PC-3 (cell line): Measurements from ENCODE around the gene ANKRD22. TPM values are rescaled to one million over a fixed set of nuclear protein-coding genes. Genes with fewer than 3 reads are reported as not detected.

Experiments
- ATAC-seq: fragments of 200-7000 bp; cut with Tn5 transposase; 2 replicates; pipeline ENCODE4 v1.9.1; 2020; ENCODE audit warnings: mild to moderate bottlenecking, moderate library complexity
- BruUV-seq: library from RNA; stranded (reverse); fragments of 400-500 nt; replicated peaks from 2 replicates; lab custom pipeline; 2021; lab: Mats Ljungman, UMichigan
- CTCF ChIA-PET: fragments of 300-600 bp; sonication (Branson Sonifier 250); formaldehyde crosslinking; loops from one replicate; lab custom pipeline; 2022; ENCODE audit warnings: antibody characterized with exemption; lab: Charles Lee
- POLR2A ChIA-PET: fragments of 300-600 bp; sonication (Branson Sonifier 250); formaldehyde crosslinking; loops from one replicate; lab custom pipeline; 2022; ENCODE audit warnings: antibody characterized with exemption; ENCODE audit not compliant: unreplicated experiment; lab: Charles Lee
- DNase-seq: peaks from one replicate; pipeline ENCODE4 v3.0.0-alpha.2; 2015
- H2AFZ ChIP-seq: fragments of 300-600 bp; sonication (generic); 2 replicates; pipeline ENCODE4 v1.6.0; 2016; ENCODE audit warnings: antibody characterized with exemption, low read length
- H3F3A ChIP-seq: fragments of 300-600 bp; sonication (generic); one replicate; pipeline ENCODE4 v1.6.0; 2017; ENCODE audit warnings: antibody characterized with exemption, low read length, control low read depth, mild to moderate bottlenecking; ENCODE audit not compliant: unreplicated experiment
- H3K27ac ChIP-seq: fragments of 300-600 bp; sonication (generic); 2 replicates; pipeline ENCODE4 v1.5.1; 2016; ENCODE audit warnings: mild to moderate bottlenecking, low read length
- H3K27me3 ChIP-seq: fragments of 300-600 bp; sonication (generic); 2 replicates; pipeline ENCODE4 v1.6.1; 2016; ENCODE audit warnings: low read length, mixed read lengths
- H3K36me3 ChIP-seq: fragments of 300-600 bp; sonication (generic); 2 replicates; pipeline ENCODE4 v1.6.1; 2016; ENCODE audit warnings: low read depth, mixed run types, low read length, mixed read lengths
- H3K4me1 ChIP-seq: fragments of 300-600 bp; sonication (generic); 2 replicates; pipeline ENCODE4 v1.5.1; 2016; ENCODE audit warnings: low read length; ENCODE audit not compliant: insufficient read depth
- H3K4me2 ChIP-seq: fragments of 300-600 bp; sonication (generic); 2 replicates; pipeline ENCODE4 v1.6.0; 2016; ENCODE audit warnings: low read length
- H3K4me3 ChIP-seq: fragments of 300-600 bp; sonication (generic); 2 replicates; pipeline ENCODE4 v1.5.1; 2016; ENCODE audit warnings: mild to moderate bottlenecking, low read length, mixed read lengths
- H3K79me2 ChIP-seq: fragments of 300-600 bp; sonication (generic); 2 replicates; pipeline ENCODE4 v1.6.1; 2017; ENCODE audit warnings: low read length, mixed read lengths
- H3K9ac ChIP-seq: fragments of 300-600 bp; sonication (generic); 2 replicates; pipeline ENCODE4 v1.6.0; 2016; ENCODE audit warnings: mild to moderate bottlenecking, low read length
- H3K9me2 ChIP-seq: fragments of 300-600 bp; sonication (generic); replicated peaks from 2 replicates; pipeline ENCODE4 v1.6.1; 2016; ENCODE audit warnings: mixed run types, low read length, mixed read lengths
- H3K9me3 ChIP-seq: fragments of 300-600 bp; sonication (generic); 2 replicates; pipeline ENCODE4 v1.6.1; 2016; ENCODE audit warnings: low read length, mixed read lengths
- H4K20me1 ChIP-seq: fragments of 300-600 bp; sonication (generic); 2 replicates; pipeline ENCODE4 v1.6.1; 2016; ENCODE audit warnings: low read length, mixed read lengths
- EZH2 ChIP-seq: fragments of 300-600 bp; sonication (generic); IDR thresholded peaks from one replicate; pipeline ENCODE4 v1.6.1; 2017; ENCODE audit warnings: antibody characterized with exemption, mild to moderate bottlenecking, low read length; ENCODE audit not compliant: unreplicated experiment
- EZH2phosphoT487 ChIP-seq: fragments of 300-600 bp; sonication (generic); IDR thresholded peaks from 2 replicates; pipeline ENCODE4 v1.6.1; 2018; ENCODE audit warnings: mild to moderate bottlenecking, antibody characterized with exemption, low read length, borderline replicate concordance
- intact Hi-C: fragments of 100-400 bp; cut with micrococcal nuclease; formaldehyde crosslinking; loops from 2 replicates; pipeline ENCODE4 v1.9.0; 2023
- total RNA-seq: library from RNA; depleted of rRNA; stranded (reverse); fragments of >200 nt; gene quantifications from 2 replicates; pipeline ENCODE4 v1.2.3, GENCODE V29; 2014
- TF ChIP-seq, protein P1 (sequence below): fragments of 300-600 bp; sonication (generic); conservative IDR thresholded peaks from 2 replicates; pipeline ENCODE4 v1.5.1; 2017; ENCODE audit warnings: antibody characterized with exemption, low read depth, mild to moderate bottlenecking, low read length

The ANKRD22 gene
- total RNA-seq, 1 experiment from 2014 or later = 5.0 TPM

DNA sequence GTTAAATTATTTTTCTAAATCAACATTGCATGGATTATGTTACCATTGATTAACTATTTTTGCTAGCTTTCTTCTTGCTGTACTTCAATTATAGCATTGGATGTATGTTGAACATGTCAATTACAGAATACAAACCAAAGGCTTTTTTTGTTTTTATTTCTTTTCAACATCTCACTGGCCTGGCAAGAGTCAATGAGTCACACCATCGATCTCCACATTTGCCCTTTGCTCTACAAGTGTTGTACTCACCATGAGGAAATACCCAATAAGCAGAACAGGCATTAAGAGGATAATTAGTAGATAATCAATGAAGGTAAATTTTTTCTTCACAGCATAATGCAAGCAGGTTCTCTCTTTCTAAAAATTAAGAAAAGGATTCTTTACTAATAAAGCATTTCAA lies 23.3 kb downstream of the ANKRD22 start:
- CTCF ChIA-PET = no interaction called here
- ATAC-seq (no peak), DNase-seq (no peak)
- intact Hi-C loops = no loop called here
- Histone ChIP-seq H3K4me2 (no peak overlapping the region), H3F3A (no peaks in the 10 kb centered on the region), H3K27me3 (no peaks in the 10 kb centered on the region), H3K9me2 (no peaks in the 10 kb centered on the region), H3K27ac (no peak overlapping the region), H3K79me2 (no peaks in the 10 kb centered on the region), H3K9ac (no peak overlapping the region), H3K36me3 (no peaks in the 10 kb centered on the region), H4K20me1 (no peaks in the 10 kb centered on the region), H2AFZ (no peak overlapping the region), H3K4me3 (no peak overlapping the region), H3K9me3 (no peaks in the 10 kb centered on the region), H3K4me1 (no peaks in the 10 kb centered on the region)
- TF ChIP-seq EZH2phosphoT487 (no peak), EZH2 (no peak)
- TF ChIP-seq, protein P1, sequence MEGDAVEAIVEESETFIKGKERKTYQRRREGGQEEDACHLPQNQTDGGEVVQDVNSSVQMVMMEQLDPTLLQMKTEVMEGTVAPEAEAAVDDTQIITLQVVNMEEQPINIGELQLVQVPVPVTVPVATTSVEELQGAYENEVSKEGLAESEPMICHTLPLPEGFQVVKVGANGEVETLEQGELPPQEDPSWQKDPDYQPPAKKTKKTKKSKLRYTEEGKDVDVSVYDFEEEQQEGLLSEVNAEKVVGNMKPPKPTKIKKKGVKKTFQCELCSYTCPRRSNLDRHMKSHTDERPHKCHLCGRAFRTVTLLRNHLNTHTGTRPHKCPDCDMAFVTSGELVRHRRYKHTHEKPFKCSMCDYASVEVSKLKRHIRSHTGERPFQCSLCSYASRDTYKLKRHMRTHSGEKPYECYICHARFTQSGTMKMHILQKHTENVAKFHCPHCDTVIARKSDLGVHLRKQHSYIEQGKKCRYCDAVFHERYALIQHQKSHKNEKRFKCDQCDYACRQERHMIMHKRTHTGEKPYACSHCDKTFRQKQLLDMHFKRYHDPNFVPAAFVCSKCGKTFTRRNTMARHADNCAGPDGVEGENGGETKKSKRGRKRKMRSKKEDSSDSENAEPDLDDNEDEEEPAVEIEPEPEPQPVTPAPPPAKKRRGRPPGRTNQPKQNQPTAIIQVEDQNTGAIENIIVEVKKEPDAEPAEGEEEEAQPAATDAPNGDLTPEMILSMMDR = no peak
- BruUV-seq = no TSS peak
- POLR2A ChIA-PET = no interaction called here

DNA sequence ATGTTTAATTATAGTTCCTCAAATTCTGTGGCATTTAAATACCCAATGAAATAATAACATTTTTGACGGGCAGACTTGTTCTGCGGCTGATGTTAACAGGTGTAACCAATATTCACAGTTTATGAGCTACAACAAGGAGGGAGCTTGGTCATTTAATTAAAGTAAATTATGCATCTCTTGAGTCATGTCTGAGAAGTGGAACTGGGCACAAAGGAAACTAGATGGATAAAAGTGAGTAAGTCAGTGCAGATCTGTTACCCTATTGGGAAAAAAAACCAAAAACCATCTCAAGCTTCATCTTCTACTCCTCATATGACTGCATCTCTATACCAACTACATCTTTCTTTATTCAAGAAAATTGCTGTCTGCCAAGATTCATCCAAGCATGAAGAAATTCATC lies 24.0 kb downstream of the ANKRD22 start:
- DNase-seq = no peak
- no TSS peak for BruUV-seq
- H3K9me2 ChIP-seq = no peaks in the 10 kb centered on the region
- H3K4me3 ChIP-seq = no peak overlapping the region
- H4K20me1 ChIP-seq = no peaks in the 10 kb centered on the region
- no peaks in the 10 kb centered on the region for H3F3A ChIP-seq
- no peaks in the 10 kb centered on the region for H3K36me3 ChIP-seq
- ChIA-PET POLR2A (no interaction called here), CTCF (no interaction called here)
- ATAC-seq = no peak
- no peak overlapping the region for H3K4me2 ChIP-seq
- H3K27ac ChIP-seq = no peak overlapping the region
- H3K9me3 ChIP-seq = no peaks in the 10 kb centered on the region
- no peaks in the 10 kb centered on the region for H3K4me1 ChIP-seq
- H3K27me3 ChIP-seq = no peaks in the 10 kb centered on the region
- H2AFZ ChIP-seq = no peak overlapping the region
- no peak overlapping the region for H3K9ac ChIP-seq
- TF ChIP-seq EZH2 (no peak), EZH2phosphoT487 (no peak)
- TF ChIP-seq, protein P1 = no peak
- intact Hi-C loops = no loop called here
- no peaks in the 10 kb centered on the region for H3K79me2 ChIP-seq

DNA sequence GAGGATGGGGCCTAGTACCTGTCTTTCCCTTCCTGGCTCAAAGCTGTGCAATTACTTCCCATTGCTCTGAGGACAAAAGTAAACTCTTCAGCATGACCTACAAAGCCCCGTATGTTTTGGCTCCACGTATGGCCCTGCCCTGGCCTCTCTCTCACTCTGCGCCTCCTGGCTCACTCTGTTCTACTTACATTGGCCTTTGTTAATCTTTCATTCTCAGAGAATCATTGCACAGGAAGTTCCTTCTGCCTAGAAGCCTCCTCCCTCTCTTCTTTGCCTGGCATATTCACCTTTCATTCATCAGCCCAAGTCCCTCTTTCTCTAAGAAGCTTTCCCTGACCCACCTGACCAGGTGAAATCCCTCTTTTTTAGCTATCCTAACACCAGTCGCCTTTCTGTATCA lies 25.3 kb downstream of the ANKRD22 start:
- intact Hi-C loops = no loop called here
- Histone ChIP-seq H3K4me2 (no peak overlapping the region), H3K27me3 (no peaks in the 10 kb centered on the region), H3K27ac (no peak overlapping the region), H3K4me3 (no peak overlapping the region), H3K79me2 (no peaks in the 10 kb centered on the region), H3K4me1 (no peaks in the 10 kb centered on the region), H3K9ac (no peak overlapping the region), H2AFZ (no peak overlapping the region), H3K9me3 (no peaks in the 10 kb centered on the region), H3F3A (no peaks in the 10 kb centered on the region), H3K36me3 (no peaks in the 10 kb centered on the region), H4K20me1 (no peaks in the 10 kb centered on the region), H3K9me2 (no peaks in the 10 kb centered on the region)
- no TSS peak for BruUV-seq
- ChIA-PET CTCF (no interaction called here), POLR2A (no interaction called here)
- no peak for DNase-seq
- no peak for ATAC-seq
- no peak for TF ChIP-seq EZH2phosphoT487
- TF ChIP-seq EZH2 = no peak
- TF ChIP-seq, protein P1 = no peak
